IPS-NIHi11 (cell line): ENCODE data around the gene CEACAM6.
"Not testable (repeated sequence)": the region's sequence is repeated elsewhere in the genome, so short reads cannot be mapped to it uniquely, and the experiment has no call there.

Source experiments
- DNase-seq: peaks from one replicate; pipeline ENCODE4 v3.0.0; 2012; ENCODE audit warnings: mixed read lengths, low spot score

The CEACAM6 gene

DNA sequence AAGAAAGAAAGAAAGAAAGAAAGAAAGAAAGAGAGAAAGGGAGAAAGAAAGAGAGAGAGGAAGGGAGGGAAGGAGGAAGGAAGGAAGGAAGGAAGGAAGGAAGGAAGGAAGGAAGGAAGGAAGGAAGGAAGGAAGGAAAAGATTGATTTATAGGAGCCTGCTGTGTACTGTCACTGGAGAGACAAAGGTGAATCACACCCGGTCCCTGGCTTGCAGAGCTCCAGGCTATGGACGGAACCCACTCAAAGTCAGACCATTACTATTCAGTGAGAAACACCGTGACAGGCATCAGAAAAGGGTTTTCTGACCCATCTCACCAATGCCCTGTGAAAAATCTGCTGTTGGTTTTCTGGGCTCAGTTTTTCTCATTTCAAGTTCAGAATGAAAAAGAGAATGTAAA is 7.3 kb upstream of the CEACAM6 start:
- DNase-seq = no peak

DNA sequence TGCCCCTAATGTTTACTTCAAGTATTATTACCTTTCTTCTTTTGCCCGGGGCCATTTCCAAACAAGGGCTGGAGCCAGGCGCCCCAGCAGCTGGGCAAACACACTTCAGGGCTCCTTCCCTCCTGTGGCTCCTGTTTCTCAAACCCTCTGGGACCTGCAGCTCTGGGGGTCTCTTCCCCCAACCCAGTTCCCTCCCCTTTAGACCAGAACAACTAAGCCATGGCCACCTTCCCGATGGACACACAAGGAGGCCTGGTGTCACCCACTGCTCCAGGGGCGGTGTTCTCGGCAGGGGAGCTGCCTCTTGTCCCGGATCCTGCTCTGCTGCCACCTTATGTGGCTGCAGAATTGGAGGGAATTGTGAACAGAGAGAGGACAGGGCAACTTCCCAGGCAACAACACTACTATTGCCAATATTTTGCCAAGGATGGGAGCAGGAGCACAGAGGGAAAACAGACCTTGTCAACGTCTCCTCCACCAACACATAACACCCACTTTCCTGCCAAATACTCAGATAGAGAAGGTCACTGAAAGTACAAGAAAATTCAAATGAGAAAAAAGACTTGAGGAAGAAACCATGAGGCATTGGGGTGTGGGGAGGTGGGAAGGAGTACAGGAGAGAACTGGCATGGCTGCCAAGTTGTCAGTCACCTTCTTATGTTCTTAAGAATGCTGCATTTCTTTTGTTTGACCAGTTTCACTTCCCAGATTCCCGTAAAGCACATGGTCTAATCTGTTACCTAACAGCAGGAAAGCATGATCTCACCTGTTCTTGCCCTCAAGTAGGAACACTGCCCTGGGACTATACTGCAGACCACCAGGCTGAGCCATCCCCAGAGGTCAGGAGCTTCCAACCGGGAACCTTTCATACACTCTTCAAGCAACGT is 4.8 kb upstream of the CEACAM6 start:
- DNase-seq = not testable (repeated sequence)

DNA sequence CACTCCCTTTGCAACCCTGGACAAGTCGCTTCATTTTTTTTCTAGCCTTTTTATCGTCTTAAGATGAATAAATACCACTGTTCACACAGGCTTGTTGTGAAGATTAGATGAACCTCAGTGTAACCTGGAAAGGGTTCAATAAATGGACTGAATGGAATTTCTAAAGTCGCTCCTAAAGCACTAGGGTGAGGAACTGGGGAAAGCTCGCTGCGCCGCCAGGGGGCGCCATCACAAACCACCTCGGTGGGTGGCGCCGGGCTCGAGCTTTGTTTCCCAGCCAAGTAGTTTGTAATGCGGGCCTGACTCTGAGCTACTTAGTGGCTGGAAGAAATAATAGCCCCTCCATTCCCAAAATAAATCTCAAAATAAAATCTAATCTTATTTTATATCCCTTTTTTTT is 2.2 kb upstream of the CEACAM6 start:
- peak; percentile 62 for DNase-seq

DNA sequence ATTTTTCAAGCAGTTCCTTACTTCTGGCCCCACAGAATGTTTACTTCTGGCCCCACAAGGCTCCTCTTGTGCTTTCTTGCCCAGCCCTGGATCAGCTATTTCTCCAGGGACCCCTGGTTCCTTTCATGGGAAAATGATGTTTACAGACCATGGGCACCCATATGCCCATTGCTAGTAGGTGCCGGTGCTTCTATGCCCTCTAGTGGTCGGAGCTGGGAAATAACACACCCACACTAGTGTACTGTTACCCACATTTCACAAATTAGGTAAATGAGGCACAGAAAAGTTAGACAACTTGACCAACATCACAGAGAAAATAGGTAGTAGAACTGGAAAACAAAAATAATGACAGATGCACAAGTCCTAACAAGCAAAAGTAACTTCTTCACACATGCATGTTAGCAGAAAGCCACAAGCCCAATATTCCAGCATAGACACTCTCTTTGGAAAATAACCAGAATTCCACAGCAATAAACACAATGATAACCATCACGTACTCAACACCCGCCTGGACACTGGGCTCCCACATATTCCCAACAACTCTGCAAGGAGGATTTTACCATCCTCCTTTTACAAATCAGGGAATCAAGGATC is 1.3 kb upstream of the CEACAM6 start:
- peak; percentile 26 for DNase-seq

DNA sequence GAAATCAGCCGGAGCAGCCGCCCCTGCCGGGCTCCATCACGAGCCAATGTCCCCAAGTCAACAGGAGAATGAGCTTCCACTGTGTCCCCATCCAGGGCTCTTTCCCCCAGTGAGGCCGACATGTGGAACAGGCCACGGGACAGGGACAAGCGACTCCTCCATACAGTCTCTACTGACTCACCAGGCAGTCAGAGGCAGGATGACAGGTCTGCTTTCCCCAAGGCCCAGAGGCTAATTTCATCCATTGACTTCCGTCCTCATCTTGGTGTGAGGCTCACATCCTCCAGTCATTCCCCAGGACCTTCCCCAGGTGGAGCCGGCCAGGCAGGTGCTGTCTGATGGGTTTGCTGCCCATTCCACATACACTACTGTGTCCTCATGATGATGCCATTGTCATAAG is 3.5 kb downstream of the CEACAM6 start:
- DNase-seq = no peak

DNA sequence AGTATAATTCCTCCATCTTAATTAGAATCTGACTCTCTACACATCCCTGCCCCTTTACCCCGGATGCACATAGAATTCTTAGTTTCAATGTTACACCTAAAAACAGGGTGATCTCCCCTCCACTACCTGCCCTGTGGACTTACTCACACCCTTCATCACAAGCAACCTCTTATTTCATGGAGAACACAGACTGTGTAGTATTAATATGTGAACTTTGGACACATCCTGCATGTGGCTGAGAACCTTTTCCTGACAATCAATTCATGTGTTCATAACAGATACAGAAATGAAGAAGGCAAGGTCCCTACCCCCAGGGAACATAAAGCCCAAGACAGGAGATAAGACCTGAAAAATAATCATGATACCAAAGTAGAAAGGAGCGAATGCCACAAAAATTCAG is 11.8 kb downstream of the CEACAM6 start:
- DNase-seq = no peak

DNA sequence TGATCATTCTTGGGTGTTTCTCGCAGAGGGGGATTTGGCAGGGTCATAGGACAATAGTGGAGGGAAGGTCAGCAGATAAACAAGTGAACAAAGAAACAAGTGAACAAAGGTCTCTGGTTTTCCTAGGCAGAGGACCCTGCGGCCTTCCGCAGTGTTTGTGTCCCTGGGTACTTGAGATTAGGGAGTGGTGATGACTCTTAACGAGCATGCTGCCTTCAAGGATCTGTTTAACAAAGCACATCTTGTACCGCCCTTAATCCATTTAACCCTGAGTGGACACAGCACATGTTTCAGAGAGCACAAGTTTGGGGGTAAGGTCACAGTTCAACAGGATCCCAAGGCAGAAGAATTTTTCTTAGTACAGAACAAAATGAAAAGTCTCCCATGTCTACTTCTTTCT is 12.8 kb downstream of the CEACAM6 start:
- DNase-seq = not testable (repeated sequence)

DNA sequence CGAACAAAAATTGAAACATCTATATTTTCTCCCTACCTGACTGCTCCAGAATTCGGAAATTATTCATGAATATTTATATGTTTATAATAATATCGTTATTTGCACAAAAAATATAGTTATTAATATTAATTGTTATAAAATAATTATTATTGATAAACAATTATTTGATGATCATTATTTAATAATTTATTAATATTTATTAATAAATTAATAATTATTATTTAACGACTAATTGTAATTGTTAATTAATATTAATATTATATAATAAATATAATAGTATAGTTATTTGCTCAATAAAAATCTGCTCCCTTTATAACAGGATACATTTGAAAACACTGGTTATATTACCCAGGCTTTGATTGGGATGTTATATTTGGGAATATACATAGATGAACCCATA is 14.3 kb downstream of the CEACAM6 start:
- no peak for DNase-seq

DNA sequence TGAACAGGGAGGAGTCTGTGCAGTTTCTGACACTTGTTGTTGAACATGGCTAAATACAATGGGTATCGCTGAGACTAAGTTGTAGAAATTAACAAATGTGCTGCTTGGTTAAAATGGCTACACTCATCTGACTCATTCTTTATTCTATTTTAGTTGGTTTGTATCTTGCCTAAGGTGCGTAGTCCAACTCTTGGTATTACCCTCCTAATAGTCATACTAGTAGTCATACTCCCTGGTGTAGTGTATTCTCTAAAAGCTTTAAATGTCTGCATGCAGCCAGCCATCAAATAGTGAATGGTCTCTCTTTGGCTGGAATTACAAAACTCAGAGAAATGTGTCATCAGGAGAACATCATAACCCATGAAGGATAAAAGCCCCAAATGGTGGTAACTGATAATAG is 16.1 kb downstream of the CEACAM6 start:
- no peak for DNase-seq

DNA sequence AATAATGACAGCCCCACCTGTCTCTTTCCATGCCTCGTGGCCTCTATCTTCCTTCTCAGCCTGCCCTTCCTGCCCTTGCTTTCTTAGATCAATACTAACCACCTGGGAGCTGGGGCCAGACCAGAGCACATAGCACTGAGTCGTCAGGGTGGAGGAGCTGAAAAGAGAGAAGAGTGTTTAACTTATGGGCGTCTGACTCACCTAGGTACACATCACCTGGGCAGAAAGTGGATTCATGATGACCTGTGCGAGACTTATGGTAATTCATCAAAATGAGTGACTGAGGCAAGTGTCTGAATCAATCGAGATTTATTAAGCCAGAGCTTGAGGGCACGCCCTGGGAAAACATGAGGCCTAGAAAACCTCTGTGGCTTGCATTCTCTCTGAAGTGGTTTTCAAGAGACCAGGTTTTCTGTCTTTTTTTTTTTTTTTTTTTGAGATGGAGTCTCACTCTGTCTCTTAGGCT is 19.2 kb downstream of the CEACAM6 start:
- no peak for DNase-seq

DNA sequence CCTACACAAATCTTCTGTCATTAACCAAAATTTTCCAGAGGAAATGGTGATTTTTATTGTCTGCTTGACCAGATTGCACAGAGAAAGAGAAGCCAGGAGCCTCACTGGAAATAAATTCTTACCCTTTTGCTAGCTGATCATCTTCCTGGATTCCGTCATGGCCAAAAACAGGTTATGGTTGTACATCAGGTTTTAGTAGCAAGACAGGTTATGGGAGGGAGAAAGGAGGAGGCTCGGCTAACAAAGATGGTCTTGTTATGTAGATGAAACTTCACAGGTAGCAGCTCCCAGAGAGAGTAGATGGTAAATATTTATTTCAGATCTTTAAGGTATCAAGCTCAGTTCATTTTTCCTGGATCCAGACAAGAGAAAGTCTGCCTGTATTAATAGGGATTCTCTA is 21.4 kb downstream of the CEACAM6 start:
- no peak for DNase-seq

DNA sequence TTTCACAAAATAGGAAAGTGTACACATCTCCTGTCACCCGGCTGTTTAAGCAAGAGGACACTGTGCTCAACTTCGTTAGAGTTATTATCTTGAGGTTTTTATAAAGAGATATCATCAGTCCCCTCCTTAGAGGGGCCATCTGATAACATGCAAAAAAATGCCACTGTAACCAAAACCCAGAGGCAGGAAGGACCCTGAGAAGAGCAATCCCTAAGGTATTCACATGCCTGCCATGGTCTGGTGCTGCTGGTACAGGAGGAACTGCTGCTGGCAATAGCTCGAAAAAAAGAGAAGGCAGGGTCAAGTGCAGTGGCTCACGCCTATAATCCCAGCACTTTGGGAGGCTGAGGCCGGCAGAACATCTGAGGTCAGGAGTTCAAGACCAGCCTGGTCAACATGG is 28.3 kb downstream of the CEACAM6 start:
- DNase-seq = no peak

DNA sequence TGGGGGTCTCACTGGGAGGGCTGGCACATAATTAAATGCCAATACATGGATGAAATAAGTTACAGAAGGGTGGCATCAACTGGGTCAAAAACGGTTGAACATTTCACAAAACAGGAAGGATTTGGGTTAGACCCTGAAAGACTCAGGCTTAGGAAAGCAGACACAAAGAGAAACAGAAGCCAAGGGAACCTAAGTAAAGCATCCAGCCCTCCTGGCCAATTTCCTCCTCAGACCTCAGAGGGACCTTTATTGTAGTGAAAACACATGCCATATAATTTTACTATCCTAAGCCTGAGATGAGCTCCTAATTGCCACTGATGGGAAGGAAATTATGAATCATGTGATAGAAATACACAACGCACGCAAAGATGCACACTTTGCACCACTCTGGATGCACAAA is 29.0 kb downstream of the CEACAM6 start:
- no peak for DNase-seq

DNA sequence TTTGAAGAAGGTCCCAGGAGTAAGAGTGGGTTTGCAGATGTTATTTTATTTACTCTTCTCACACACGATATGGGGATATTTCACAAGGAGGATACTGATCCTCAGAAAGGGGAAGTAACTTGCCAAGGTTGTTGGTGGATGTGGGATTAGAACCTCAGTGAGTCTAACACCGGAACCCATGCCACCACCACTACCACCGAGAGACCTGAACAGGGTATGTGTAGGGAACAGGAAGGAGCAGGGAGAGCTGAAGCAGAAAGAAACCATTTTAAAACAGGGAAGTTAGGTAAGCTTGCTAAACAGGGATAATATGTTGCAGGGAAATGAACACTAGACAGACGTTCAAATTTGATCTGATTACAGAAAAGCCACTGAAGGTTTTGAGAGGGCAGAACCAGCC is 29.4 kb downstream of the CEACAM6 start:
- no peak for DNase-seq

DNA sequence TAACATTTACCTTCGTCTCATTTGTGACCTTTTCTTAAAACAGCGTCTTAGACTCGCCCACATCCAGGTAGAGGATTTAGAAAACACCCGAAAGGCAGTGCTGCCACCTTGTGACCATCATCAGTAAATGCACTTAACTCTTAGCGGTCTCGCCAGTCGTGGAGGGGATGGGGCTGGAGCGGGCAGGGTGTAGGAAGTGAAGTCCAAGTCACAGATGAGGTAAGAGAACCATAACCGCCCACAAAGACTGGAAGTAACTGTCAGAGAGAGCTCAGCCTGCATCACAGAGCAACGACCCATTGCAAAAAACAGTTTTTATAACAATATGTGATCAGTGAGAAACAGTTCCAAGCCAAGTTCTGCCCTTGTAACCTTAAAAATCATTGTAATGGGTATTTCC is 30.3 kb downstream of the CEACAM6 start:
- DNase-seq = peak; percentile 88

DNA sequence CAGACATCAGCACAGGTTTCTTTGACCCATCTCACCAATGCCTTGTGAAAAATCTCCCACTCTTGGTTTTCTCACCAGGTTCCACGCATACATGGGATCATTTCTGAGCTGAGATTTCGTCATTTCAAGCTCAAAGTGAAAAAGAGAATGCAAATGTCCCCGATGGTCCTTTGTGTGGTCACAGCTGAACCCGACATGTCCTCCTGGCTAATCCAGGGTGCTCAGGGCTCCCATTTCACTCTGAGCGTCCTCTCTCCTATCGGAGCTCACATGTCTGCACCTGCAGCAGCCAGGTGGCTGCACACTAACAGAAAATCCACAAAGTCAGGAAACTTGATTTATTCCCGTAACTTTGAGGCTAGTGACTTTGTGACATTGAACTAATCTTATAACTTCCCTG is 31.7 kb downstream of the CEACAM6 start:
- no peak for DNase-seq

DNA sequence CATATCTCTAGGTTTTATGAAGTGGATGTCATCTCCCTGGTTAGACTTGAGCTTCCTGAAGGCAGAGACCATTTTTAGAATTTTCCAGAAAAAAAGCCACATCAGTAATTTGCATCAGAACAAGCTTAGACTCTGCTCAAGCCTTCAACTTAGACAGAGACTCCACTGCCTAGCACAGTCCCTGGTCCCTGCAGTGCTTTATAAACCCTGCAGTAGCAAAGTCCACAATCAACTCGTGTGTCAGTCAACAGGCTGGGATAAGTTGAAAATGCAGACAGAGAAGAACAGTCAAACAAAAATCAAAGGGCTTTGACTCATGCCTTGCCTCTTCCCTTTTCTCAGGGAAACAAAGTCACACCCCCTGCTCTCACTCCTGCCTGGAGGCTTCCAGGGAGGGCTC is 33.2 kb downstream of the CEACAM6 start:
- not testable (repeated sequence) for DNase-seq

DNA sequence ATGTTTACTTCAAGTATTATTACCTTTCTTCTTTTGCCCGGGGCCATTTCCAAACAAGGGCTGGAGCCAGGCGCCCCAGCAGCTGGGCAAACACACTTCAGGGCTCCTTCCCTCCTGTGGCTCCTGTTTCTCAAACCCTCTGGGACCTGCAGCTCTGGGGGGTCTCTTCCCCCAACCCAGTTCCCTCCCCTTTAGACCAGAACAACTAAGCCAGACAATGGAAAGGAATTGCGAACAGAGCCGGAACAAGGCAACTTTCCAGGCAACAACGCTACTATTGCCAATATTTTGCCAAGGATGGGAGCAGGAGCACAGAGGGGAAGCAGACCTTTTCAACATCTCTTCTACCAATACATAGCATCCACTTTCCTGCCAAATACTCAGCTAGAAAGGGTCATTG is 33.7 kb downstream of the CEACAM6 start:
- DNase-seq = not testable (repeated sequence)

DNA sequence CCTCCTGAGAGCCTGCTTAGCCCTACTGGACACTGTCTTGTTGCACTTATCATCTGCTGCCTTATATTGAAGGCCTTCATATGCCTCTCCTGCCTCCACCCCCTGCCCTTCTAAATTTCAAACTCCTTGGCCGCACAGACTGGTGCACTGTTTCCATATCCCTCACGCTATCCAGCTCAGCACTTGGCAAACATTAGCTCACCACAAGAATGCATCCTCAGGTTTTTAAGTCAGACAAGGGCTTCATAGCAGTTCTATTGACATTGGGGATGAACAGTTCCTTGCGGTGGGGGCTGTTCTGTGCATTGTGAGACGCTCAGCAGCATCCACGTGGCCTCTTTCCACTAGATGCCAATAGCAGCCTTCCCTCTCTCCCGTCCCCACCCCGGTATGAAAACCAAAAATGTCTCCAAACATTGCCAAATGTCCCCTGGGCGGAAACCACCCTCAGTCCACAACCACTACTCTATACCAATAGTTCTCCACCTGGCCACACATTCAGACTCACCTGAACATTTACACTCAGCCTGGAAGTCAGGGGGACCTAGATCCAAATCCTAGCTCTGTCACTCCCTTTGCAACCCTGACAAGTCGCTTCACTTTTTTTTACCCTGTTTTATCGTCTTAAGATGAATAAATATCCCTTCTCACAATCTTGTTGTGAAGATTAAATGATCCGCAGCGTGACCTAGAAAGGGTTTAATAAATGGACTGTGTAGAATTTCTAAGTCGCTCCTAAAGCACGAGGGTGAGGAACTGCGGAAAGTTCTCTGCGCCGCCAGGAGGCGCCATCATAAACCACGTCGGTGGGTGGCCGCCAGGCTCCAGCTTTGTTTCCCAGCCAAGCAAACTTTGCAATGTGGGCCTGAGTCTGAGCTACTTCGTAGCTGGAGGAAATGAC is 37.4 kb downstream of the CEACAM6 start:
- DNase-seq = peak; percentile 82

DNA sequence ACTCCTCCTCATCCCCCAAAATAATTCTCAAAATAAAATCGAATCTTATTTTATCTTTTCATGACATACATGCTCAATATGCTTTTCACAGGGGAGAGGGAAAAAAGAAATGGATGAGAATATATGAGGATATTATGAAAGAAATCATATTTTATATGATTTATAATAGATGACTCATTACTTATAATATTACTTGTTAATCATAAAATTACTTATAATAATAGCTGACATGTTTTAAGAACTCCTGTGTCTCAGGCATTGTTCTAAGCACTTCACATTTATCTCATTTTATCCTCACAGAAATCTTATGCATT is 38.0 kb downstream of the CEACAM6 start:
- DNase-seq = no peak

DNA sequence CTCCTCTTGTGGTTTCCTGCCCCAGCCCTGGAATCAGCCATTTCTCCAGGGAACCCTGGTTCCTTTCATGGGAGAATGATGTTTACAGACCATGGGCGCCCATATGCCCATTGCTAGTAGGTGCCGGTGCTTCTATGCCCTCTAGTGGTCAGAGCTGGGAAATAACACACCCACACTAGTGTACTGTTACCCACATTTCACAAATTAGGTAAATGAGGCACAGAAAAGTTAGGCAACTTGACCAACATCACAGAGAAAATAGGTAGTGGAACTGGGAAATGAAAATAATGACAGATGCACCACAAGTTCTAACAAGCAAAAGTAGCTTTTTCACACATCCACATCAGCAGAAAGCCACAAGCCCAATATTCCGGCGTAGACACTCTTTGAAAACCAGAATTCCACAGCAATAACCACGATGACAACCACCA is 39.7 kb downstream of the CEACAM6 start:
- peak; percentile 59 for DNase-seq

DNA sequence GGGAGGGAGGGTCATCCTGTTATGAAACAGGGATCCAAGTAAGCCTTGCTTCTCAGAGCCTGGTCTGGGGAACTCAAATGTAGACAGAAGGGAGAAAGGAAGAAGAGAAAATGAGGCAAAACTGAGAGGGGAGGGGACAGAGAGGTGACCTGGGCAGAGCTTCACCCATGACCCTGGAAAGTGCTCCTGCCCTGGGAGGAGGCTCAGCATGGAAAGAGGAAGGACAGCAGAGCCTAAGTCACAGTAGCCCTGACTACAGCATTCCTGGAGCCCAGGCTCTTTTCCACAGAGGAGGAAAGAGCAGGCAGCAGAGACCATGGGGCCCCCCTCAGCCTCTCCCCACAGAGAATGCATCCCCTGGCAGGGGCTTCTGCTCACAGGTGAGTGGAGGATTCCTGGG is 41.0 kb downstream of the CEACAM6 start, which contains the start of gene CEACAM3:
CEACAM3 (plus strand) TSS at position 226 of the 400 bp plus-strand sequence; CDS start at position 317, 91 bp downstream.
- no peak for DNase-seq

DNA sequence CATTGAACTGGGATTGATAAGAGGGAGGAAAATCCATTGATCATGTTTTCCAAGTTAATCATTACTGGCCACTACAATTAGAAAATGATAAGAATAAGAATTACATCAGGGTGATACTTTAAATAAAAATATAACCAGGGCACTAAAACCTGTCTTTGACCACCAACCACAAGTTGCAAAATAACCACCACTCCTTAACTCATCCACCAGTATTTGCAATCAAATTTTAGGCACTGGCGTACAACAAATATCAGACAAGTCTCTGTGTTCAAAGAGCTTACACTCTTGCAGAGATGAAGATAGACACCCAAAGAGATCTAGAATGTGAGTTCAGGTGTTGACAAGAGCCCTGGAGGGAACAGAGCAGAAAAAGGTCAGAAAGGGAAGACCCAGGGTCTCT is 41.6 kb downstream of the CEACAM6 start:
- DNase-seq = no peak
